Hematopoietic multipotent progenitor cell (in vitro differentiated cells): ENCODE results near the gene CSTB. TPM values are rescaled to one million over a fixed set of nuclear protein-coding genes. Genes with fewer than 3 reads are reported as not detected.

ENCODE experiments used
- DNase-seq, 3 donors: peaks; one replicate each; pipeline ENCODE4 v3.0.0-alpha.2; 2011 to 2015; ENCODE audit warnings: low read depth in 2 of 3, low spot score in 2 of 3
- small RNA-seq: library from RNA; depleted of rRNA; stranded (forward); fragments of <200 nt; gene quantifications from one replicate; pipeline ENCODE3, GENCODE V24; 2012
- total RNA-seq: library from RNA; depleted of rRNA; stranded (reverse); fragments of >200 nt; gene quantifications from one replicate; pipeline ENCODE4 v1.2.3, GENCODE V29; 2012

The CSTB gene
- total RNA-seq, 1 donor: 7.3 TPM

GRCh38 chr21:43734928-43735229 lies 41.2 kb downstream of the CSTB start:
- DNase-seq: no peak

- no peak for DNase-seq
Observed at GRCh38 chr21:43734131-43734927, 41.8 kb downstream of the CSTB start.

- DNase-seq: no peak
Observed at GRCh38 chr21:43733529-43734071, 42.5 kb downstream of the CSTB start.

- no peak for DNase-seq
Observed at GRCh38 chr21:43733060-43733459, 43.0 kb downstream of the CSTB start.

GRCh38 chr21:43731891-43732711 lies 44.0 kb downstream of the CSTB start:
- no peak for DNase-seq

GRCh38 chr21:43731476-43731875 lies 44.6 kb downstream of the CSTB start:
- no peak for DNase-seq

- peak; percentile 62 to 91 (median 83) for DNase-seq
Observed at GRCh38 chr21:43728467-43729390, 47.4 kb downstream of the CSTB start.

GRCh38 chr21:43728154-43728466 lies 48.0 kb downstream of the CSTB start:
- no peak for DNase-seq

- DNase-seq: no peak
Observed at GRCh38 chr21:43727519-43728153, 48.5 kb downstream of the CSTB start.

GRCh38 chr21:43726686-43727518 lies 49.2 kb downstream of the CSTB start:
- DNase-seq: no peak

Small RNA genes lying within 50 kb of the gene (small RNA-seq; reads per million reads assigned to genes)
- not detected for gene AP001052.1

Other genes starting within 250 kb of the CSTB start
- gene HSF2BP, start 116.8 kb downstream of the CSTB start, total RNA-seq: under 0.01 TPM
- 17.8 TPM for gene RRP1B, start 116.7 kb downstream of the CSTB start, total RNA-seq
- gene PDXK, start 57.2 kb downstream of the CSTB start, total RNA-seq: 21.0 TPM
- 16.2 TPM for gene RRP1, start 13.3 kb upstream of the CSTB start, total RNA-seq
- 26.4 TPM for gene AGPAT3, start 88.9 kb upstream of the CSTB start, total RNA-seq
- gene TRAPPC10, start 236.0 kb upstream of the CSTB start, total RNA-seq: 29.9 TPM